ENCODE measurements around the gene TAF8. TPM values are rescaled to one million over a fixed set of nuclear protein-coding genes. Genes with fewer than 3 reads are reported as not detected.

TAF8 gene
- total RNA-seq, 4 donors from 2014 or later = 16.7 to 35.2 (median 25.9) TPM

- WGBS = 80% methylated on average over 1 of the region's 1 CpG
- no peak overlapping the region for H3K4me3 ChIP-seq
- H3K4me1 ChIP-seq = peaks cover 16 to 27% (median 23%) of the 10 kb centered on the region in 4 donors
- TF ChIP-seq POLR2AphosphoS5 (IDR thresholded peaks at IDR 0.05) (no peak), POLR2A (IDR thresholded peaks at IDR 0.05; ENCODE audit: low read depth) (no peak), CTCF (IDR thresholded peaks at IDR 0.05) (no peak), EP300 (IDR thresholded peaks at IDR 0.05) (no peak)
- no peaks in the 10 kb centered on the region for H3K36me3 ChIP-seq
- H3K27me3 ChIP-seq = peaks cover 0 to 47% (median 4%) of the 10 kb centered on the region in 4 donors
- peaks cover 0 to 3% (median 0%) of the 10 kb centered on the region in 4 donors for H3K9me3 ChIP-seq
- DNase-seq (ENCODE audit: extremely low spot score) = no peak
- no peak overlapping the region for H3K27ac ChIP-seq (replicated peaks in 1 of 4)
- intact Hi-C loops (cut with DNase I) = no loop called here
Measured at GRCh38 chr6:42105709-42106108, 55.4 kb downstream of the TAF8 start.

GRCh38 chr6:42106112-42107023 lies 56.0 kb downstream of the TAF8 start:
- Histone ChIP-seq H3K4me3 (no peak overlapping the region), H3K36me3 (no peaks in the 10 kb centered on the region), H3K27me3 (peaks cover 0 to 47% (median 4%) of the 10 kb centered on the region in 4 donors), H3K9me3 (peaks cover 0 to 3% (median 0%) of the 10 kb centered on the region in 4 donors), H3K4me1 (peaks cover 15 to 21% (median 18%) of the 10 kb centered on the region in 4 donors), H3K27ac (replicated peaks in 1 of 4) (no peak overlapping the region)
- intact Hi-C loops (cut with DNase I) = no loop called here
- TF ChIP-seq CTCF (IDR thresholded peaks at IDR 0.05) (no peak), POLR2AphosphoS5 (IDR thresholded peaks at IDR 0.05) (no peak), EP300 (IDR thresholded peaks at IDR 0.05) (no peak)
- no peak for DNase-seq (ENCODE audit: extremely low spot score)
- WGBS = 91% methylated on average over 16 of the region's 19 CpGs

DNA sequence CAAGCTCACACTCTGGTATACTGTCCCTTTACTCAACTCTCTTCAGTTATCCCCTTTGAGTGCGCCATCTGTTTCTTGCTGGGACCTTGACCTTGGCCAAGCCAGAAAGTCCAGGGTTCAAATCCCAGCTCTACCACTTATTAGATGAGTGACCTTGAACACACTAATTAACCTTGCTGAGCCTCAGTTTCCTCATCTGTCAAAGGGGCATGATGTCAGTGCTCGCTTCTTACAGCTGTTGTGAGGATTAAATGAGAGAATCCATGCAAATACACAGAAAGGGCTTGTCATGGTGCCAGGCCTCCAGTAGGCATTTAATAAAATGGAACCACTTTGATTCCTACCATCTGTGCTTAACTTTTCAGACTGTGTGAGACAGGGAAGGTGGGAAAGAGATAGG lies 57.7 kb downstream of the TAF8 start:
- Histone ChIP-seq H3K27ac (replicated peaks in 1 of 4) (no peak overlapping the region), H3K36me3 (no peaks in the 10 kb centered on the region), H3K9me3 (peaks cover 0 to 3% (median 0%) of the 10 kb centered on the region in 4 donors), H3K4me1 (peaks cover 9 to 19% (median 16%) of the 10 kb centered on the region in 4 donors), H3K27me3 (peaks cover 0 to 47% (median 4%) of the 10 kb centered on the region in 4 donors), H3K4me3 (no peak overlapping the region)
- TF ChIP-seq CTCF (IDR thresholded peaks at IDR 0.05) (no peak), POLR2AphosphoS5 (IDR thresholded peaks at IDR 0.05) (no peak)
- DNase-seq (ENCODE audit: extremely low spot score) = no peak
- WGBS = 92% methylated on average over 2 of the region's 2 CpGs
- intact Hi-C loops (cut with DNase I) = no loop called here

- Histone ChIP-seq H3K36me3 (no peaks in the 10 kb centered on the region), H3K4me1 (no peaks in the 10 kb centered on the region), H3K4me3 (no peak overlapping the region), H3K27me3 (peaks cover 0 to 27% (median 0%) of the 10 kb centered on the region in 4 donors), H3K27ac (replicated peaks in 1 of 4) (no peak overlapping the region), H3K9me3 (peaks cover 0 to 3% (median 0%) of the 10 kb centered on the region in 4 donors)
- intact Hi-C loops (cut with DNase I) = no loop called here
- TF ChIP-seq EP300 (IDR thresholded peaks at IDR 0.05) (no peak), POLR2A (IDR thresholded peaks at IDR 0.05; ENCODE audit: low read depth) (no peak), CTCF (IDR thresholded peaks at IDR 0.05) (no peak), POLR2AphosphoS5 (IDR thresholded peaks at IDR 0.05) (no peak)
- 81% methylated on average over 3 of the region's 3 CpGs for WGBS
- DNase-seq (ENCODE audit: extremely low spot score) = no peak
Measured at GRCh38 chr6:42110683-42111082, 60.4 kb downstream of the TAF8 start.

Data from esophagus muscularis mucosa (tissue), 4 donors.